NB4 (cell line): ENCODE measurements around the gene PDS5B.

Experiments
- DNase-seq: peaks from one replicate; pipeline ENCODE4 v3.0.0; 2010; ENCODE audit warnings: low read depth
- H3K4me3 ChIP-seq: one replicate; pipeline ENCODE4 v1.5.1; 2011; ENCODE audit warnings: mild to moderate bottlenecking, low read depth, low read length, moderate library complexity
- CTCF ChIP-seq: IDR thresholded peaks from one replicate; pipeline ENCODE4 v1.5.1; 2012; ENCODE audit warnings: low read depth, low read length
- MAX ChIP-seq: IDR thresholded peaks from 2 replicates; pipeline ENCODE4 v1.6.1; 2011; ENCODE audit warnings: low read depth, low read length
- MYC ChIP-seq: IDR thresholded peaks from 2 replicates; pipeline ENCODE4 v1.6.1; 2011; ENCODE audit warnings: low read depth, low read length
- POLR2A ChIP-seq: IDR thresholded peaks from 2 replicates; pipeline ENCODE4 v1.6.1; 2011; ENCODE audit warnings: mild to moderate bottlenecking; ENCODE audit not compliant: insufficient read length; ENCODE audit errors: extremely low read depth

PDS5B gene

GRCh38 chr13:32636711-32637110 lies 50.5 kb downstream of the PDS5B start:
- no peak overlapping the region for H3K4me3 ChIP-seq
- TF ChIP-seq CTCF (no peak), MYC (no peak), MAX (no peak), POLR2A (no peak)
- no peak for DNase-seq

- peak; percentile 26 for DNase-seq
- H3K4me3 ChIP-seq, result no peak overlapping the region
- TF ChIP-seq MAX (no peak), CTCF (no peak), MYC (no peak), POLR2A (no peak)
Measured at GRCh38 chr13:32638739-32639138, 52.5 kb downstream of the PDS5B start.

GRCh38 chr13:32639502-32640105 lies 53.4 kb downstream of the PDS5B start:
- DNase-seq, result peak; percentile 74
- TF ChIP-seq POLR2A, result no peak
- no peak for TF ChIP-seq MAX
- peak; percentile 91 for TF ChIP-seq CTCF
- no peak for TF ChIP-seq MYC
- no peak overlapping the region for H3K4me3 ChIP-seq

GRCh38 chr13:32642316-32642715 lies 56.1 kb downstream of the PDS5B start:
- no peak for TF ChIP-seq MAX
- TF ChIP-seq MYC, result no peak
- no peak for TF ChIP-seq POLR2A
- TF ChIP-seq CTCF, result no peak
- no peak for DNase-seq

GRCh38 chr13:32642858-32643257 lies 56.6 kb downstream of the PDS5B start:
- H3K4me3 ChIP-seq, result no peak overlapping the region
- DNase-seq, result no peak
- TF ChIP-seq MYC, result no peak
- TF ChIP-seq CTCF, result no peak
- no peak for TF ChIP-seq POLR2A

More at GRCh38 chr13:32642316-32642715, 56.1 kb downstream of the PDS5B start:
- no peak overlapping the region for H3K4me3 ChIP-seq

GRCh38 chr13:32645854-32646253 lies 59.6 kb downstream of the PDS5B start:
- no peak overlapping the region for H3K4me3 ChIP-seq
- TF ChIP-seq POLR2A, result no peak
- no peak for TF ChIP-seq MAX
- DNase-seq, result peak; percentile 24
